DOHH2 (cell line): ENCODE measurements around the gene NMS.

ENCODE experiments used
- EZH2phosphoT487 ChIP-seq: fragments of 200-600 bp; sonication (generic); IDR thresholded peaks from 2 replicates; pipeline ENCODE4 v1.6.1; 2017; ENCODE audit warnings: borderline replicate concordance, mild to moderate bottlenecking, antibody characterized with exemption, low read length, moderate library complexity, mixed read lengths
- TF ChIP-seq, protein P1 (sequence below): fragments of 200-600 bp; sonication (generic); IDR thresholded peaks from one replicate; pipeline ENCODE4 v1.5.1; 2014; ENCODE audit warnings: antibody characterized with exemption, mild to moderate bottlenecking, low read depth, low read length; ENCODE audit not compliant: poor library complexity, severe bottlenecking

DNA sequence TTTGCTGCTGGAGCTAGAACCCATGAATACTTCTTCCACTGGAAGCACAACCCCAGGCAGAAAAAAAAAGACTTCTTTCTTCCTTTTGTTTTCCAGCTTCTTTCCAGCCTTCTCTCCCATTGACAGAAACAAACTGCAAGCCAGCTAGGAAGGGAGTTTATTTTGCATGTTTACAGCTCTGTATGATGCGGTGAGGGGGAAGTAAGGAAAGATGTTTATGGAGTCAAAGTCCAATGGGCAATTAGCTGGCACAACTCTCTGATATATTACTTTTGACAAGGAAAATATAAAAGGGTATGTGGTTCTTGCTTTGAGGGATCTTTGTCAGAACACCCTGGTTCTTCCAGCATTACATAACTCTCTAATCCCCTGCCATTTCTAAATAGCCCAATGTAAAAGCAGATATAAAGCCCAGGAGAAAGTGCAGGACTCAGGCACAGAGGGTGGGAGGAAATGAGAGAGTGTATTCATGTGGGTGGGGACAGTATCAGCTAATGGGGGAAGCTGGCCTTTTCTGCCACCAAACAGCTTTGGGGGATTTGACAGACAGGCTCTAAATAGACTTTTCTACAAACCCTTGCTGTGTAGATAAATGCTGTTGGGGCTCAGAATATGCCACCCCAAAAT is 9.3 kb upstream of the NMS start:
- TF ChIP-seq, protein P1, sequence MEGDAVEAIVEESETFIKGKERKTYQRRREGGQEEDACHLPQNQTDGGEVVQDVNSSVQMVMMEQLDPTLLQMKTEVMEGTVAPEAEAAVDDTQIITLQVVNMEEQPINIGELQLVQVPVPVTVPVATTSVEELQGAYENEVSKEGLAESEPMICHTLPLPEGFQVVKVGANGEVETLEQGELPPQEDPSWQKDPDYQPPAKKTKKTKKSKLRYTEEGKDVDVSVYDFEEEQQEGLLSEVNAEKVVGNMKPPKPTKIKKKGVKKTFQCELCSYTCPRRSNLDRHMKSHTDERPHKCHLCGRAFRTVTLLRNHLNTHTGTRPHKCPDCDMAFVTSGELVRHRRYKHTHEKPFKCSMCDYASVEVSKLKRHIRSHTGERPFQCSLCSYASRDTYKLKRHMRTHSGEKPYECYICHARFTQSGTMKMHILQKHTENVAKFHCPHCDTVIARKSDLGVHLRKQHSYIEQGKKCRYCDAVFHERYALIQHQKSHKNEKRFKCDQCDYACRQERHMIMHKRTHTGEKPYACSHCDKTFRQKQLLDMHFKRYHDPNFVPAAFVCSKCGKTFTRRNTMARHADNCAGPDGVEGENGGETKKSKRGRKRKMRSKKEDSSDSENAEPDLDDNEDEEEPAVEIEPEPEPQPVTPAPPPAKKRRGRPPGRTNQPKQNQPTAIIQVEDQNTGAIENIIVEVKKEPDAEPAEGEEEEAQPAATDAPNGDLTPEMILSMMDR: no peak
- TF ChIP-seq EZH2phosphoT487: no peak
